Inflammatory macrophage (primary cell): ENCODE measurements around the gene PDE8B.

Source experiments
- DNase-seq, 2 donors: peaks; one replicate each; pipeline ENCODE4 v3.0.0-alpha.2; 2020 to 2022

PDE8B gene

GRCh38 chr5:77231471-77232138 is 21.1 kb downstream of the PDE8B start:
- peak; percentile 70 to 73 for DNase-seq

DNA sequence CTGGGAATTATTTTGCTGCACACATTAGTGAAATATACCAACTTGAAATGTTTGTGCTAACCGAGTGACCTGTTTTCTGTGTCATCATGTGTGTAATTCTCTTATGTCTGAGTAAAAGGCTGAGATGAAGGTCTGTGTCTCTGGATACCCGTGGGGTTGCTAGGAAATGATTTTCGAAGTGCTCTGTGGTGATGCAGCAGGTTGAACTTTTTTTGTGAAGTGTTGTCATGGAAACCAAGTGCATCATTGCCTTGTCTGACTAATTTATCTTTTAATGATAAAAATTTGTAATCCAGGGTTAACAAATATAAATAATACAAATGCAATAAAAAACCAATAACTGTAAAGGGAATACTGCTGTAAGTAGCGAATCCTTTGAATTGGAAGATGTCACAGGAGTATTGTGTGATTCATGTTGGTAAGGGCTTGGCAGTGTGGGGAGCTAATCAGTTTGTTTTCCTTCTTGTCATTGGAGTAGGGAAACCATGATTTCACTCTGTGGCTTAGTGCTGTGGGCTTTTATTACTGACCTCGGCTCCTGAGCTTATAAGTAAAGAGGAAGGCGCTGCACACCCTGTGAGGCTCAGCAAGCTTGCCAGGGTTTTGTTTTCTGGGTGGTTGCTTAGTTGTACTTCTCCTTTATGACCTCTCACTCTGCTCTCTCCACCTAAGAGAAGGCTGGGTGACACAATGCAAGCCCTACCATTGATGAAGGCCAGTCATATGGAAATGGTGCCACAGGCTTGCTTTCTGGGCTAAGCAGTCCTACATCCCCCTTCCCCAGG is 22.3 kb downstream of the PDE8B start:
- DNase-seq, result peak; percentile 93 to 94

DNA sequence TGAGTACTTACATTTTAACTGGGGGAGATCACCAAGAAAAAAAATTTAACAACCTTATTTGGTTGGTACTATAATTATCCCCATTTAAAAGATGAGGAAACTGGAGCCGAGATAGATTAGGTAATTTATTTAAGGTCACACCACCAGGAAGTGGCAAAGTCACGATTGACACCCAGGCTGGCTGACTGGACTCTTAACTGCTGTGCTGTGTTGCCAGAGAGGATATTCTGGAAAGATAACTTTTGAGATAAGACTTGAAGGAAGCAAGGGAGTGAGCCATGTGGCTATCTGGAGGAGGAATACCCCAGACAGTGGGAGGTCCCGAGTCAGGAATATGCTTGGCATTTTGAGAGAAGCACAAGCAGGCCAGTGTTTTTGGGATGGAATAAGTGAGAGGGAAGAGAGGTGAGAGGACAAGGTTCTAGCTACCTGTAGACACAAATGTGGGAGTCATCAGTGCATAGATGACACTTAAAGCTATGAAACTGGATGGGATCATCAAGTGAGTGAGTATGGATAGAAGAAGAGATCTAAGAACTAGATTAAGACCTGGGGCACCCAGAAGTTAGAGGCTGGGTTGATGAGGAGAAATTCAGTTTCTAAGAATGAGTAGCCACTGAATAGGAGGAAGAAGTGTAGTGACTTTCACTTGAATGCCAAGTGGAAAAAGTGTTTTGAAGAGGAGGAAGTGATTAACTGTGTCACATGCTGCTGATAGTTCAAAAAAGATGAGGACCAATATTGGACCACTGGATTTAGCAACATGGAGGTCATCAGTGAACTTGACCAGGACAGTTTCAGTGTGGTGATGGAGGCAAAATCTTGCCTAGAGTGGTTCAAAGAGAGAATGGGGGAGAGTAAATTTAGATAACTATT is 25.6 kb downstream of the PDE8B start:
- peak; percentile 41 to 42 for DNase-seq

- peak; percentile 43 to 48 for DNase-seq
These were observed 28.8 kb downstream of the PDE8B start for GRCh38 chr5:77239126-77239741.

DNA sequence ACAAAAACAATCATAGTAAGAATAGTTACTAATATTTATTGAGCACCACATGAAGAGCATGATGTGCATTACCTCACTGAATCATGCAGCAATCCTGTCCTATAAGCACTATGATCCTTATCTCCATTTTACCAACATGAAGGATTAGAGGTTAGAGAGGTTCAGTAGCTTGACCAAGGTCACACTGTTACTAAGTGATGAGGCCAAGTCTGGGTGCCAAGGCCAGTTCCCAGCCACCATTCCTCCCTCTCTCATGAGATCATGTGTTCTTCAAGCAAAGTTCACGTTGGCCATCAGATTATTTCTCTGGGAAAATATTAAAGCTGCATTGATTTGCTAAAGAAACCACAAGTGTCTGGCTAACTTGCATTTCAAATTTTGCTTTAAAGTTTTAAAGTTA is 31.0 kb downstream of the PDE8B start:
- DNase-seq, result no peak

DNA sequence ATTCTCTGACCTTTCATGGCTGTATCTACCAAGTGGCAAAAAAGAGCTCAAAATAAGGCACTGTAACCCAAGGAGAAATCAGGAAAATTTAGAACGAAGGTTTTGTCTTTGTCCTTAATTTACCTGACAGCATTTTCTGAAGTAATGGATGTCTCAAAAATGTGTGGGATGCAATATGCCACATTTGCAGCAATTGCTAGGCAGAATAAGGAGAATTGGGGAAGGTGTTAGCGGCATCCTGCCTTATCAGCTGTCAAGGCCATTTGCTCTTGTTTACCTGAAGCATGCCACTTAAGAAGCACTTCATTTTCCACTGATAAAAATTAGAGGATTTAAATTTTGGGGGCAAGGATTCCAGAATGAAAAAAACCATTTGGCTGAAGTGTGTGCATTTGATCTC is 39.0 kb downstream of the PDE8B start:
- no peak for DNase-seq

DNA sequence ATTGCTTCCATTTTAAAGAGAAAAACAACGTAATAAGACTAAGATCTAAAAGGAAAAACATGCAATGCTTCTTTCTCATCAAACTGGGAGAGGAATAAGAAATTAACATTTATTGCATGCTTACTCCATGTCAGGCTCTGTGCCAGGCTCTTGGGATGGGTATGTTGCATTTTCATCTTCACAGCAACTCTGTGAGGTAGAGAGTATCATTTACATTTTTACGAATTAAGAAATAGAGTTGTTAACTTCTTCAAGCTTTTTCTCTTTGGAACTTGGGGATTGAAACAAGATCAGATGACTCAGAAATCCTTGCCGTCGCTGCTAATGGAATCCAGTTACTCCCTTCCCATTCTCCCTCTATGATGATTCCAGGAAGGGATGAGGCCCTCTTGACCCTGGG is 39.5 kb downstream of the PDE8B start:
- DNase-seq, result no peak

GRCh38 chr5:77251921-77252320 is 41.4 kb downstream of the PDE8B start:
- DNase-seq, result no peak

GRCh38 chr5:77255617-77256016 is 45.1 kb downstream of the PDE8B start:
- DNase-seq, result no peak

- DNase-seq, result no peak
These were observed 45.9 kb downstream of the PDE8B start for GRCh38 chr5:77256406-77256805.

GRCh38 chr5:77258652-77259051 is 48.2 kb downstream of the PDE8B start:
- no peak for DNase-seq

- DNase-seq, result peak; percentile 26 to 60
These were observed 49.0 kb downstream of the PDE8B start for GRCh38 chr5:77259476-77259875.

DNA sequence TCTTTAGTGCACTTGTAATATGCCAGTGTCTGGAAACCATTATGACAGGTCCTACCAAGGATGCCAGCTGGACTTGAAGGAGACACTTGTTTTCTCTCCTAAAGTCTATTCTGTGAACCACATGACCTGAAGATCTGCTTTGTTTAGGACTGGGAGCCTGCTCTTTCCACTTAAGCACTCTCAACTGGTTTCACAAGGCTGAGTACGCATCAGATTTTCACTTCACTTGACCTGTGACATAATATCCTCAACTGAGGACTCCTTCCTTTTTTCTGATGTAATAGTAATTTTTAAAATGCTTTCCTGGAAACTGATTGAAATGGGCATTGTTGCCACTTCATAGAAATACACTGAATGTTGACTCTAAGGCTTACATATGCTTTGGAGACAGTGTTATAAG is 52.2 kb downstream of the PDE8B start:
- DNase-seq, result peak; percentile 81 to 89

DNA sequence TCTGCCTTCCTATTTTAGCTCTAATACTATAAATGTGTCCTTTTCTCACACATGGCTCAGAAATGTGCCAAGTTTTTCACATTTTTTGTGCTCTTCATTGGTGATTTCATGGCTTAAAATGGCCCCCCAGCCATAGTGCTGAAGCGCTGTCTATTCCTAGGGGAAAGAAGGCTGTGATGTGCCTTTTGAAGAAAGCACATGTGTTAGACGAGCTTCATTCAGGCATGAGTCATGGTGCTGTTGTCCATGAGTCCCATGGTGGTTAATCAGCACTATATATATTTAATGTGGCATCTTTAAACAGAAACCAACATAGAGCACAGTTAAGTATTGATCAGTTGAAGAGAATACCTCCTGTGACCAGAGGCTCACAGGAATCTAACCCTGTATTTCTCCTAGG is 55.8 kb downstream of the PDE8B start:
- peak; percentile 36 to 68 for DNase-seq

- no peak for DNase-seq
These were observed 57.0 kb downstream of the PDE8B start for GRCh38 chr5:77267496-77267895.

DNA sequence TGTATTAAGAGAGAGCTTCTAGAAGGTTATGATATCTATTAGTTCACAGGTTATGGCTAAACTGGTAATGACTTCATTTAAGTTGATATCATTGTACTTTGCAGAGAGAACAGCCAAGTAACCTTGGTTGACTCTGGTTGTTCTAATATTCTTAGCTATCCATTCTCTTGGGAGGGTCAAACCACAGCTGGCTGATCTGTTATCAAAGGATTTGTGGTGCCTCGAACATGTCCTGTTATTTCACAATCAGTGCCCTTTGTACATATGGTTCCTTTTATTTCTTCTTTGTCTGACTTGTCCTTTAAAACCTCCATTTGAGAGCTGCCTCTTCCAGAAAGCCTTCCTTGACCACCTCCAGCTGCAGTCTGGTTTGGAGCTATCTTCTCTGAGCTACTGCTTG is 61.7 kb downstream of the PDE8B start:
- peak in 1 of 2 donors; percentile 19 for DNase-seq

- no peak for DNase-seq
These were observed 67.3 kb downstream of the PDE8B start for GRCh38 chr5:77277759-77278158.

DNA sequence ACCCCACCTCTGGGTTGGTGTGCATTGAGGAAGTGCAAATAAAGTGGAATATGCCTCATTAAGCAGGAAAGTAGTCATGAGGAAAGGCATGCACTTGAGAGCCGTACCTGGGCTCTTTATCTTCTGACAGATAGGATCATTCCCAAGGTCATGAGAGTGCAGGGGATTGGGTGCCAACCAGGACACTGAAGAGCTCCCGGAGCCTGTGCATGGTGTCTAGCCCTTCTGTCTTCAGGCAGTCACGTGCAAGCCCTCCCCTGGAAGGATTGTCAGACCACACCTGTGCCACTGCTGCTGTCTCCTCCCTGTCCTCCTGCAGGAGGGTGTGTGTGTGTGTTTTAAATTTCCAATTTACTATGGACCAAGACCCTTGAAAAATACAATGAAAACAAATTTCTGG is 69.6 kb downstream of the PDE8B start:
- no peak for DNase-seq

- DNase-seq, result no peak
These were observed 71.5 kb downstream of the PDE8B start for GRCh38 chr5:77281969-77282336.

GRCh38 chr5:77282337-77283027 is 72.0 kb downstream of the PDE8B start:
- DNase-seq, result no peak

- no peak for DNase-seq
These were observed 74.9 kb downstream of the PDE8B start for GRCh38 chr5:77285251-77285841.
